ENCODE measurements around the gene HGF.

HGF gene

DNA sequence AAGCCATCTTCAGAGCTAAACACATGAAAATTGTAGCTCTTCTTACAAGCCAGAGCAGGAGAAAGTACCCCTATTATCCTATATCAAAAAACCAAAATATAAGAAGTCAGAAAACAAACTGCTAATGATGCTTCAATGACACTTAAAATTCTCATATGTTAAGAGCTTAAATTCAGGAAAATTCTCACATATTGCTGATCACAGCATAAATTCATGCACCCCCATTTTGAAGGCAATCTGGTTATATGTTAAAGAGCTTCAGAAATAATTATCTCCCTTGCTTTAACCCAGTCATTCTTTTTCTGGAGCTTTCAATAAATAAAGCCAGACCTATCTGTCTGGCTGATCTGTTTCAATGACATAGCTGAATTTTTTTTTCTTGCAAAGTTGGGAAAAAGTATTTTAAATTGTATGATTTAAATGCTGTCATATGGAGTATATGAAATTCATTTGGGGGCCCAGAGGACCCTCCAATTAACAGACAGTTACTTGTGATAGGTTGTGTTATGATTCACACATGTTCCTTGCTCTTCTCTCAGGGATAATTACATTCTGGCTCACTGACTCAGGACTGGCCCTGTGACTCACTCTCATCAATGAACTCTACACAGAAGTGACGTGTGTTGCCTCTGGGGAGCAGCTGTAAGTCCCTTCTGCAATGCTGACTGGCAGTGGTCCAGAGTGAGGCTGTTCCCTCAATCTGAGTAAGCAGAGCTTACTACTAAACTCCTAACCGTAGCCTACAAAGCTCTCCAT lies 85.2 kb downstream of the HGF start:
- no peak for DNase-seq (ENCODE audit: low read depth in 2 of 2)

DNA sequence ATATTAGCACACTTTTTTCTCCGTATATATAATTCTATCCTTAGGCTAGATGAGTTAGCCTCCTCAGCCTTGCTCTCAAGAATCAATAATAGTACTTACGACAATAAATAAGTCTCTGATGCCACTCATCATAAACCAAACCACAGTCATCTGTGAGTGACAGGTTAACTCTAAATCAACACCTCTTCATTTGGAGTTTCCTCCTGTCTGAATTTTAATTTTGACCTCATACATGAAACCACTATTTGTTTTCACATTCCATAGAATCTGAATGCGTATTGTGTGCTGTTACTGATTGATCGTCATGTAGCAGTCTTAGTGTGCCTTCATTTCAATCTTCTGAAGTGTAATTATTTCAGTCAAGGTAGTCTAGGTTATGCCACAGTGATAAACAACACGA lies 85.8 kb downstream of the HGF start:
- no peak for DNase-seq (ENCODE audit: low read depth in 2 of 2)

DNA sequence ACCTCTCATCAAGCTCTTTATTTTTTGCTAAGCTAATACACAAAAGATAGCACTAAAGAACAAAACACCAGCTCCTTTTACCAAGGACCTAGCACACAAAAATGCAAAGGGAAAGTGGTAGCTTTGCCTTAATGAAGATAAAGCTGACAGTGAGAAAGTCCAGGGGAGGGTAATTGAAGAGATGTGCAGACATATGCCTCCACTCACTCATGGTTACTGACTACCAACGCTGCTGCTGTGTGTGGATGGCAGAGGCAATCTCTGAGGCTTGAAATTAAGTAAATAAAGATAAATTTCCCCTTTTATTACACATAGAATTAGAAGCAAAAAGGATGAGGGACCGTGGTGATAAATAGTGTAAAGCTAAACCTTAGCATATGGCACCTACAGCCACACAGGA lies 87.0 kb downstream of the HGF start:
- DNase-seq (ENCODE audit: low read depth in 2 of 2): no peak

DNA sequence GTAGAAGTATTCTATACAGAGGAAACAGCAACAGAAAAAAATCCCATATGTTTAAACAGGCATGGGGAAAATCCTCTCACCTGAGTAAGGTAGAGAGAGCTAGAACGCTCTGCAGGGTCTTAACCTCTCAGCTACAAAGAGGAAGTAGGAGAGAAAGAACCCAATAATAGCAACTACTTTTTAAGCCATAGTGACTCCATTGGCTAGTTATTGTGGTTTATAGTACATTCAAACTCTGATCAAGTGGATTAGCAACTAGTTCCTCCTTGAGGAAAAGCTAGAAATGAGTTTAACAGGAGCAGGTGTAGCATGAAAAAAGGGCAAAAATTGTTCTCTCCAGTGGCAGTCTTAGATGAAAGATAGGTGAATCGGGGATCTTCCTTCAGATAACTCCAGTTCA lies 89.7 kb downstream of the HGF start:
- DNase-seq (ENCODE audit: low read depth in 2 of 2): no peak

DNA sequence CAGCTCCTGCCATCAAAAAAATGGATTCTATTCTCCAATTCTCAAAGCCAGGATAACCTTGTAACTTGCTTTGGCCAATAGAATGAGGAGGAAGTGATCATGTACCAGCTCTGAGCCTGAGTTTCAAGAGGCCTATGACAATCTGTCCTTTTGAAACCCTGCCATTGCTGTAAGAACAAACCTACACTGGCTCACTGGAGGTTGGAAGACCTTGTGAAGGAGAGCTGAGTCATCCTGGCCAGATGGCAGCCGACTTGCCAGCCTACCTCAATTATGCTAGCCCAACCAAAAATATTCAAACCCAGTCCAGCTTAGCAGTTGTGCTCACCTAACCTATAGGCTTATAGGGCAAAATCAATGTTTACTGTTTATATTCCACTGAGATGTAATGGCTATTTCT lies 93.0 kb downstream of the HGF start:
- DNase-seq (ENCODE audit: low read depth in 2 of 2): no peak

DNA sequence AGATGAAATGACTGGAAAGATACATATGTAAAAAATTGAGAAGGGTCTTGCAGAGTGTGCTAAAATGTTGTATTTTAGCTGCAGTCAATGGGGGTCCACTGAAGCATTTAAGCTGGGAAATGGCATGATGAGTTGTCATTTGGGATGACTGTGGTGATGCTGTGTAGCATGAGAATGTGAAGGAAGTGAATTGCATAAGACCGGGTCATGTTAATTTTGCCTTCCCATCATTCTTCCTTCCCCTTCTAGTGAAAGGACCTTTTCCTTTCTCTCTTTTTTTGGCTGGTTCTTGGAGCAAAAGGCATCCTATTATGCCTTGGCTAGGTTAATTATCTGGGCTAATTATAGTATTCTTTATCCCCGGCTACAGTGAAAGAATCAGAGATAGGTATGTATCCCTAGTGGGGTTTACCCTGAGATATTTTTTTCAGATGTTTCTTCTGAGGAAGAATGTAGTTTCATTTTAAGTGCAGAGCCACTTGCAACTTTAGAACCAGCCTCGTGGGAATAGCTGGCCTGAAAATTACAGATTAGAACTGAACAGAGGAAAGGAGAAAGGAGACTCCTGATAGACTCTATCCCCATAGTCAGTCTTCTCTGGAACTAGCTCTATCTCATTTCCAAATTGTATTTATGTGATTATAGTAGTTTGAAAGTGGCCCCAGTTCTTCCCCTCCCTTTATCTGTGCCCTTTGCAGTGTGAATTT lies 93.6 kb downstream of the HGF start:
- DNase-seq (ENCODE audit: low read depth in 2 of 2): no peak

DNA sequence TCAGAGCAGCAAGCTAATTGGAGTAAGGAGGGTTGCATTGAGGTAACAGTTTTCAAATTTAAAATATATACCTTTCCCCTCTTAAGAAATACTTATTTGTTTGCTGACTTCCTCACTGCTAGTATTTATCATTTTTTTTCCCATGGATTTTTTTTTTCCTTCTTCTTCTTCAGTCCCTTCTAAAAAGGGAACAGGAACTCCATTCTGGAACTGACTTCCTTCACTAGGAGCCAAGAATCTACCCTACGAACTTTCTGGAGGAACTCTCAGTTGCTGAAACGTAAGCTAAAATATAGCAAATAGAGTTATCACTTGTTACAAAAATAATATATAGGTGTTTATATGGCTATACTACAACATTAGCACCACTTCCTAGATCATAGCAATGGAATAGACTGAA lies 95.4 kb downstream of the HGF start:
- DNase-seq (ENCODE audit: low read depth in 2 of 2): no peak

DNA sequence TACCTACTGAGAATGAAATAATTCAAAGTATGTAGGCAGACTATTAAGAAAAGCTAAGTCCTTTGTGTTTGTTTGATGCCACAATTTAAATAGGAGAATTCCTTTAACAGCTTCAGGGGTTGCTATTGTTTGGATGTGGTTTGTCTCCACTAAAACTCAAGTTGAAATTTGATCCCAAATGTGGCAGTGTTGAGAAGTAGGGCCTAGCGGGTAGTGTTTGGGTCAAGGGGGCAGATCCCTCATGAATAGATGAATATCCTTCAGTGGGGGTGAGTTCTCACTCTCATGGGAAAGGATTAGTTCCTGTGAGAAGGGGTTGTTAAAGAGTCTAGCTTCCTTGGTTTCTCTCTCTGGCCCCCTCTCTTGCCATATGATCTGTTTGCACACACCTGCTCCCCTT lies 97.0 kb downstream of the HGF start:
- no peak for DNase-seq (ENCODE audit: low read depth in 2 of 2)

DNA sequence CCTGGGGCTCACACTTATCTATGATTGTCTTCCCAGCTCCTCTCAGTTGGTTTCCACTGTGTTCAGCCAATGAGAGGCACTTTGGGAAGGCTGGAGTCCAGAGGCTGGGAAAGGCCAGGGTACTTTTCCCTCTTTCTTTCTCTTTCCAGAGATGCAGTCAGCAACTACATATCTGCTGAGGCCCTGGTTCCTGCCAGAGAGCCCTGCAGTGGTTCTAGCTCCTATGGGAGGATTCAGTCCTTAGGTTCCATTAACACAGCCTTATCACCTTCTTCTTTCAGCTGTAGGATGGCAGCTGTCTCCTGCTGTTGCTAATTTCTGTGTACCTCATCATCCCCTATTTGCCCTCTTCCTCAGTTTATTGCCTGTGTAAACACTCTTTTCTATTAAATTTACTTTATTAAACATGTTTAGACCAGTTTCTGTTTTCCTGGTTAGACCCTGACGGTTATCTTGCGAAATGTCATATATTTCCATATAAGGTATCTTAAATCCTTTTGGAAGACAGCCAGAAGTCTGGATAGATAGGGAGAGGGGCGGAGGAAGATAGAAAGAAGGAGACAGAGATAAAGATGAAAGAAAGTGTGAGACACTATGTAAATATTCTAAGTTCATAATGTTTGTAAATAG lies 100.3 kb downstream of the HGF start:
- DNase-seq (ENCODE audit: low read depth in 2 of 2): no peak

DNA sequence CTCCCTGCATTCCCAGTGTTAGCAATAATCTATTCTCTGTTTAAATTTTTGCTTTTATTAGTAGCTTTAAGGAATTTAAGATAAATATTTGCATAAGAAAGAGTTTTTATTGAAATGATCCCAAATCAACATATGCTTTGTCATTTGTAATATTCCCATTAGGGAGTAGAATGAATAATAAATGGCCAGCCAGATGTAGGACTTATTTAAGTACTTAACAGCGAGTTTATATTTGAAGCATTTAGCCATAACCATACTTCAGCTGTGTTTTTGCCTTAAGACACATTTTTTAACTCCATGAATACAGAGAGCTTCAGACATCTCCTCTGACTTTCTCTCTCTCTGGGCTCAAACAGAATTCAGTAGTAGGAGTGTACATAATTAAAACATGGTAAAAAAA lies 103.6 kb downstream of the HGF start:
- no peak for DNase-seq (ENCODE audit: low read depth in 2 of 2)

DNA sequence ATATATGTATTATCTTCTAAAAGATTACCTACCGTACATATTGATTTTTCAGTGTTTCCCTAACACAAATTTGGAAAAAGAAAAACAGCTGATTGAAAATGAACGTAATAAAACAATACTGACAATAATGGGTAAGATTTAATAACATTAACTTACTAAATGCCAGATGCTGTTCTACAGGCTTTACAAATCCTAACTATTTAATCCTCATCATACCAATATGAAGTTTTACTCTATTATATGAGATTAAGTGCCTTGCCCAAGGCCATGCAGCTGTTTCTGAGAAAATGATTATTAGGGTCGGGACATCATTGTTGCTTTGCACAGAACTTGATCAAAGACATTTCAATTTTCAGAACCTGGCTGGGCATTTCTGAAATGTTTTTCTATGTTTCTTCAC lies 104.6 kb downstream of the HGF start:
- DNase-seq (ENCODE audit: low read depth in 2 of 2): no peak

DNA sequence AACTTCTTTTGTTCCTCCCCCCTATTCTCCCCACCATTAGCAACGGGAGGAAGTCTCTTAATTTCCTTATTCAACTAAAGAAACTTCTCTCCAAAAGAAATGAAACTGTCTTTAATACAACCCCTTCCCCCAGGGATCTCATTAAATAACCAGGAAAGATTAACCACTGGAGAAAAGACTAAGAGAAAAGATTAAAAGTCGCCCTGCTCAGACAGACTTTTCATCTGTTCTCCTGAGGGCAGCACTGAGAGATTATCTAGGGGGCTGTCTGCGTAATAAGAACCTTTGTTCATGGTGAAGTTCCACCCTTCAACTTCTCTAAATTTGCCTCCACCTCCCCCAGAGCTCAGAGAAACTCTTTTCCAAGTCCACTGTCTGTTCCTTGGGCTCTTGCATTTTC lies 105.5 kb downstream of the HGF start:
- DNase-seq (ENCODE audit: low read depth in 2 of 2): no peak

DNA sequence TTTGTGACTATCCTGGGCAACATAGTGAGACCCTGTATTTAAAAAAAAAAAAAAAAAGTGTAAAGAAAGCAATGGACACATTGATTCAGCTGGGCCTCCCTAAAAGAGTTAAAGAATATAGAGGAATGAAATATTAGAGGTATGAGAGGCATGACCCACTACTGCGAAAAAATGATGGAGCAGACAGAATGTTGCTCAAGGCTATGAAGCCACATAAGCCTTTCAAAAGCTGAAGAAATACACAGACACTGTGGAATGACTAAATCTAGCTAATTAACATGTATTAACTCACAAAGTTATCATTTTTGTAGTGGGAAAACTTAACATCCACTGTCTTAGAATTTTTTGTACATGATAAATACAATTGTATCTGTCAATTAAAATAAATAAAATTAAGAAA lies 107.3 kb downstream of the HGF start:
- no peak for DNase-seq (ENCODE audit: low read depth in 2 of 2)

DNA sequence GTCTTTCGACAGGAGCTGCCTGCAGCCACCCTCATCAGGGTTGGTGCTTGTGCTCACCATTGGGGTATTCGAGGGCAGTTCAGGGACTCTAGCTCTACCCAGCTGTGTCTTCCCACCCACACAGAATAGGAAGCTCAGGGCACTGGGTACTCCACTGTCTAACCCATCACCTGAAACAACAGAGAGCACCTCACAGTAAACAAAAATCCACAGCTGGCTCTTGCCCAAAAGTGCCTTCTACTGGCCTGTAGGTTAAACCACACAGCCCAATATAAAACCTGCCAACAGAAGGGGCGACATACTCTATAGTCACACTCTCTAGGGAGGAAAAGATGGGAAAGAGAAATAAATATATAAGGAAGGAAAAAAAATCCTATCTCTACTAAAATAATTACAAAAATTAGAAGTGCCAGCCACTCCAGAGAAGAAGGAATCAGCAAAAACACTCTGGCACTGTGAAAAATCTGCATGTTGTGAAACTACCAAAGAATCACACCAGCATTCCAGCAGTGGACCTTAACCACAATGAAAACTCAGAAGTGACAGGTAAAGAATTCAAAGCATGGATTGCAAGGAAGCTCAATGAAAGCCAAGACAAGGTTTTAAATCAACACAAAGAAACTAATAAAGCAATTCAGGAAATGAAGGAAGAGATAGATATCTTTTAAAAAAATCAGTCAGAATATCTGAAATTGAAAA lies 110.0 kb downstream of the HGF start:
- no peak for DNase-seq (ENCODE audit: low read depth in 2 of 2)

DNA sequence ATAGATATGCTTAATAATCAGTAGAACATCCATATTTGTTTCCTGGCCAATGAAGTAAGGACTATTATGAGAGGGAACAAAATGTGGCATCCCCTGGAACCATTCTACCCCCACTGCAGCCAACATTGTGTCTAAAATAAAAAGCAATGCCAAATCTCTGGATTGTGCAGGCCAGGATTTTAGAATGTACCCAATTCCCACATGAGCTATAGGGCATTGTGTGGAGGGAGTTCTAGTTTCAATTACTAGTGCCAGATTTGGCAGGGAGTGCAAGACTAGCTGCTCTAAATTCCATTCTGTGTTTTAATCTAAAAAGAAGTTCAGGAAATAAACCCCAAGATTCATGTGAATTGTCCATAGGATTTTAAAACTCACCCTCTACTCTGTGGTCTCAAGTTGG lies 112.3 kb downstream of the HGF start:
- no peak for DNase-seq (ENCODE audit: low read depth in 2 of 2)

DNA sequence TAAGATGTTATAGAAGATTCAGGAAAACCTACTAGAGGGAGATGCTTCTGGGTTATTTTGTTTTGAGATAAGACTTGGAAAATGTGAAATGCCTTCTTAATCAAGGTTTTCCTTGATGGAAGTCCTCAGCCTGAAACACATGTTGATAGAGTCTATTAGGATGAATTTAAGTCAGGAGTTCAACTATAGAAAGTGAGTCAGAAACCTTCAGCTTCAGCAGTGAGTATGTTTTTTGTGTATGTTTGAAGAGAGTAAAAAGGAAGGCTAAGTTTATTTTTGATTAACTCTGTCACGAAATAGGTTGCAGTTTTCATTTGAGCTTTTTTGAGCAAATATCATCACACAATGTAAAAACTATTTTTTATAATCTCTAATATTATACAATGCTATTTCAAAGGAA lies 114.6 kb downstream of the HGF start:
- no peak for DNase-seq (ENCODE audit: low read depth in 2 of 2)

DNA sequence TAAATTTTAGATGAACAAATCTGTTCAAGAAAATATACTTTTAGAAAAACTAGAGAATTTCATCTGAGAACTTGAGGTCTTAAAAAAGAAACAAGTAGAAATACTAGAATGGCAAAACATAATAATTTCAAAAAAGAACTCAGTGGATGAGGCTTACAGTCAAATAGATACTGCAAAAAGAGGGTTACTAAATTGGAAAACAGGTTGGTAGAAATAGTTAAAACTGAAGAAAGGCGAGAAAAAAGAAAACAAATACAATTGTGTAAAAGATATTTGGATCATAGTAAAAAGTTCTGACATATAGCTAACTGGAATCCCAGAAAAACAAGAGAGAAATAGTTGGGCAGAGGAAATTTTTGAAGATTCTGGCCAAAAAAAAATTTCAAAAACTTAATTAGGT lies 117.6 kb downstream of the HGF start:
- no peak for DNase-seq (ENCODE audit: low read depth in 2 of 2)

Data from stimulated activated CD8-positive, alpha-beta memory T cell treated with anti-CD3 and anti-CD28 coated beads, Interleukin-2, amount 100 ng/mL, for 48 hours (primary cell).